MV-4-11 (cell line): Measurements from ENCODE around the gene MAP3K4.
"Not testable (repeated sequence)": the region's sequence is repeated elsewhere in the genome, so short reads cannot be mapped to it uniquely, and the experiment has no call there.

Experiments used
- DNase-seq: peaks from one replicate; lab custom pipeline; 2025; lab: John Stamatoyannopoulos, UW

The MAP3K4 gene

GRCh38 chr6:160972594-160972993, 19.0 kb upstream of the MAP3K4 start:
- not testable (repeated sequence) for DNase-seq

GRCh38 chr6:160973311-160974250, 18.0 kb upstream of the MAP3K4 start:
- DNase-seq: no peak

- DNase-seq: no peak
Observed at GRCh38 chr6:160974304-160974771, 17.2 kb upstream of the MAP3K4 start.

GRCh38 chr6:160975162-160975561, 16.4 kb upstream of the MAP3K4 start:
- no peak for DNase-seq

GRCh38 chr6:160975961-160976360, 15.6 kb upstream of the MAP3K4 start:
- not testable (repeated sequence) for DNase-seq

- peak; percentile 29 for DNase-seq
Observed at GRCh38 chr6:160978141-160978901, 13.2 kb upstream of the MAP3K4 start.

- DNase-seq: peak; percentile 55
Observed at GRCh38 chr6:160979061-160979708, 12.4 kb upstream of the MAP3K4 start.

- DNase-seq: not testable (repeated sequence)
Observed at GRCh38 chr6:160983377-160983948, 8.1 kb upstream of the MAP3K4 start.

GRCh38 chr6:160986851-160987250, 4.7 kb upstream of the MAP3K4 start:
- DNase-seq: peak; percentile 95

GRCh38 chr6:160987265-160987664, 4.3 kb upstream of the MAP3K4 start:
- no peak for DNase-seq

- no peak for DNase-seq
Observed at GRCh38 chr6:160990847-160991405, 643 bp upstream of the MAP3K4 start.

GRCh38 chr6:160992061-160992979, 751 bp downstream of the MAP3K4 start:
- DNase-seq: peak; percentile 69

- no peak for DNase-seq
Observed at GRCh38 chr6:160992980-160993314, 1.4 kb downstream of the MAP3K4 start.

GRCh38 chr6:160995271-160995670, 3.7 kb downstream of the MAP3K4 start:
- DNase-seq: no peak

GRCh38 chr6:160996131-160996601, 4.6 kb downstream of the MAP3K4 start:
- peak; percentile 16 for DNase-seq

- DNase-seq: no peak
Observed at GRCh38 chr6:160998217-160998616, 6.6 kb downstream of the MAP3K4 start.

GRCh38 chr6:160998766-160999165, 7.2 kb downstream of the MAP3K4 start:
- no peak for DNase-seq

- no peak for DNase-seq
Observed at GRCh38 chr6:160999516-160999915, 7.9 kb downstream of the MAP3K4 start.

GRCh38 chr6:161000632-161001031, 9.1 kb downstream of the MAP3K4 start:
- no peak for DNase-seq

- DNase-seq: no peak
Observed at GRCh38 chr6:161001421-161001820, 9.9 kb downstream of the MAP3K4 start.
